Measurements from ENCODE around the gene SF3A2. TPM values are rescaled to one million over a fixed set of nuclear protein-coding genes. Genes with fewer than 3 reads are reported as not detected.
A peak's percentile ranks its signal among the peaks of the same experiment; 100 is the strongest.

SF3A2 gene
- polyA plus RNA-seq, 6 donors from 2014 or later: 13.1 to 37.2 (median 20.3) TPM

DNA sequence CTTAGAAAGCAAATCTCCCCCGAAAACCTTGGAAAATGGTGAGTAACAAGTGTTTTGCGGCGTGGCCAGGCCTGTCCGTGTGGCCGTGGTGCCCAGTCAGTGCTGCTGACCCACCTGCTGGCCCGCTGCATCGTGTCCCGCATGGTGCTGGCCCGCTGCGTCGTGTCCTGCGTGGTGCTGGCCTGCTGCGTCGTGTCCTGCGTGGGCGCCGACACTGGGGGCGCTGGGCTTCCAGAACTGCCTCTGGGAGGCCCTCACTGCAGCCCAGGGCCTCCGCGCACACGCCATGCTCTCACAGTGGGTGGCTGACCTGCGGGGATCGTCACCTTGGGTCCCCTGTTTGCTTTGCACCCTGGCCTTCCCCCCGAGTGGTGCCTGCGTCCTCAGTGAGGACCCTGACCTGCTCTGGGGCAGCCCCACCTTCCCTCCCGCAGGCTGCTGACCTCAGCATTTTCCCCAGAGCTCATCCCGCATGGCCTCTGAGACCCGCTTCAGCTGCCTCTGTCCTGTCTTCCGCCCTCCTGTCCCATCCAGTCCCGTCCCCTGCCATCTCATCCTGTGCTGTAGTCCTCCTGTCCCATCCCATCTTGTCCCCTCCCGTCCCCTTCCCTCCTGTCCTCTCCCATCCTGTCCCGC lies 11.1 kb upstream of the SF3A2 start:
- DNase-seq: no peak
- no peak for ATAC-seq (ENCODE audit: low read depth in 2 of 2)
- Mint-ChIP-seq H3K27me3 (no peaks in the 10 kb centered on the region), H3K36me3 (peaks cover 0 to 7% of the 10 kb centered on the region in 2 donors), H3K4me1 (peaks cover 15 to 35% (median 20%) of the 10 kb centered on the region in 3 donors), H3K4me3 (no peak overlapping the region), H3K9me3 (no peaks in the 10 kb centered on the region), H3K27ac (peak overlapping the region in 3 of 6 donors; percentile 80 to 94 (median 87))

DNA sequence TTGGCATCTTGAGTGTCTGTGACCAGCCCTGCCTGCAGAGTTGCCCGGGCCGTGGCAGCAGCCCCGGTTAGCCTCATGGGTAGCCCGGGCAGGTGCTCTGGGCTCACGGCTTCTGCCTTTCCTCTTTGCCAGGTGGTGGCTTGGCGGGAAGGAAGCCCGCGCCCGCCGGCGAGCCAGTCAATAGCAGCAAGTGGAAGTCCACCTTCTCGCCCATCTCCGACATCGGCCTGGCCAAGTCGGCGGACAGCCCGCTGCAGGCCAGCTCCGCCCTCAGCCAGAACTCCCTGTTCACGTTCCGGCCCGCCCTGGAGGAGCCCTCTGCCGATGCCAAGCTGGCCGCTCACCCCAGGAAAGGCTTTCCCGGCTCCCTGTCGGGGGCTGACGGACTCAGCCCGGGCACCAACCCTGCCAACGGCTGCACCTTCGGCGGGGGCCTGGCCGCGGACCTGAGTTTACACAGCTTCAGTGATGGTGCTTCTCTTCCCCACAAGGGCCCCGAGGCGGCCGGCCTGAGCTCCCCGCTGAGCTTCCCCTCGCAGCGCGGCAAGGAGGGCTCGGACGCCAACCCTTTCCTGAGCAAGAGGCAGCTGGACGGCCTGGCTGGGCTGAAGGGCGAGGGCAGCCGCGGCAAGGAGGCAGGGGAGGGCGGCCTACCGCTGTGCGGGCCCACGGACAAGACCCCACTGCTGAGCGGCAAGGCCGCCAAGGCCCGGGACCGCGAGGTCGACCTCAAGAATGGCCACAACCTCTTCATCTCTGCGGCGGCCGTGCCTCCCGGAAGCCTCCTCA lies 10.4 kb upstream of the SF3A2 start:
- Mint-ChIP-seq H3K27ac (peak overlapping the region in 3 of 6 donors; percentile 47 to 94 (median 80)), H3K4me1 (peaks cover 15 to 35% (median 20%) of the 10 kb centered on the region in 3 donors), H3K9me3 (no peaks in the 10 kb centered on the region), H3K36me3 (peaks cover 0 to 7% of the 10 kb centered on the region in 2 donors), H3K4me3 (no peak overlapping the region), H3K27me3 (no peaks in the 10 kb centered on the region)
- DNase-seq: no peak
- ATAC-seq (ENCODE audit: low read depth in 2 of 2): no peak

DNA sequence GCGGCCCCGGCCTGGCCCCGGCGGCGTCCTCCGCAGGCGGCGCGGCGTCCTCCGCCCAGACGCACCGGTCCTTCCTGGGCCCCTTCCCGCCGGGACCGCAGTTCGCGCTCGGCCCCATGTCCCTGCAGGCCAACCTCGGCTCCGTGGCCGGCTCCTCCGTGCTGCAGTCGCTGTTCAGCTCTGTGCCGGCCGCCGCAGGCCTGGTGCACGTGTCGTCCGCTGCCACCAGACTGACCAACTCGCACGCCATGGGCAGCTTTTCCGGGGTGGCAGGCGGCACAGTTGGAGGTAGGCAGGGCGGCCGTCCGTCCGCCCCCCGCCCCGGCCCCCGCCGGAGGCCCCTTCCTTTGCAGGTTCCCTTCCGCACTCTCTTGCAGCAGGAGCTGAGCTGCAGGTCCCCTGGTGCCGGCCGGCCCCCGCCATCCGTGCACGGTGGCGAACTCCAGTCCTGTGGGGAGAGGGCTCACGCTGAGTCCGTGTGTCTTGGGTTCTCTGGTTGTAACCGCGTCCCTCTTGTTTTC lies 9.7 kb upstream of the SF3A2 start:
- H3K36me3 Mint-ChIP-seq: peaks cover 0 to 7% of the 10 kb centered on the region in 2 donors

DNA sequence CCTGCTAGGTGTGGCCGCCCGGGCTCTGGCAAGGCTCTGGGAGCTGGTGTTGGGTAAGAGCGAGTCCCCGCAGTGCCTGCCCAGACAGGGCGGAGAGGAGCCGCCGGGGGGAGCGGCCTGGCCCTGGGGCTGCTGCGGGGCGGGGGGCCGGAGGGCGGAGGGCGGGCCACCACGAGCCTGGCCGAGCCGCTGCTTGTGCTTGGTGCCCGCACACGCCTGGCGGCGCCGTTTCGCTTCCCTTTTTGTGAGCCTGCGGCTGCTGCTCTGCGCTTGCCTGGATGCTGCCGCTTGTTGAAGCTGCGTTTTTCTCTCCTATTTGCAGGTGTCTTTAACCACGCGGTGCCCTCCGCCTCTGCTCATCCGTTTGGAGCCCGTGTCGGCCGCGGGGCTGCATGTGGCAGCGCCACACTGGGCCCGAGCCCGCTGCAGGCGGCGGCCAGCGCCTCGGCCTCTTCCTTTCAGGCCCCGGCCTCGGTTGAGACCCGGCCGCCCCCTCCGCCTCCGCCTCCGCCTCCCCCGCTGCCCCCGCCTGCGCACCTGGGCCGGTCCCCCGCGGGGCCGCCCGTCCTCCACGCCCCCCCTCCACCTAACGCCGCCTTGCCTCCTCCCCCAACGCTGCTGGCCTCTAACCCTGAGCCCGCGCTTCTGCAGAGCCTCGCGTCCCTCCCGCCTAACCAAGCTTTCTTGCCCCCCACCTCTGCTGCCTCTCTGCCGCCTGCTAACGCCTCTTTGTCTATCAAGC lies 9.0 kb upstream of the SF3A2 start:
- Mint-ChIP-seq H3K9me3 (no peaks in the 10 kb centered on the region), H3K4me1 (peaks cover 16 to 29% (median 20%) of the 10 kb centered on the region in 3 donors), H3K4me3 (peak overlapping the region in 1 of 8 donors; percentile 10), H3K27ac (peak overlapping the region in 2 of 6 donors; percentile 19 to 84), H3K27me3 (no peaks in the 10 kb centered on the region), H3K36me3 (peaks cover 0 to 7% of the 10 kb centered on the region in 2 donors)
- DNase-seq (peak; percentile 34), ATAC-seq (ENCODE audit: low read depth in 2 of 2) (peak; percentile 17 to 32)

More for the DNA sequence above, 9.7 kb upstream of the SF3A2 start:
- DNase-seq: no peak
- Mint-ChIP-seq H3K4me3 (no peak overlapping the region), H3K9me3 (no peaks in the 10 kb centered on the region), H3K4me1 (peaks cover 15 to 35% (median 20%) of the 10 kb centered on the region in 3 donors), H3K27ac (no peak overlapping the region), H3K27me3 (no peaks in the 10 kb centered on the region)
- ATAC-seq (ENCODE audit: low read depth in 2 of 2): no peak

DNA sequence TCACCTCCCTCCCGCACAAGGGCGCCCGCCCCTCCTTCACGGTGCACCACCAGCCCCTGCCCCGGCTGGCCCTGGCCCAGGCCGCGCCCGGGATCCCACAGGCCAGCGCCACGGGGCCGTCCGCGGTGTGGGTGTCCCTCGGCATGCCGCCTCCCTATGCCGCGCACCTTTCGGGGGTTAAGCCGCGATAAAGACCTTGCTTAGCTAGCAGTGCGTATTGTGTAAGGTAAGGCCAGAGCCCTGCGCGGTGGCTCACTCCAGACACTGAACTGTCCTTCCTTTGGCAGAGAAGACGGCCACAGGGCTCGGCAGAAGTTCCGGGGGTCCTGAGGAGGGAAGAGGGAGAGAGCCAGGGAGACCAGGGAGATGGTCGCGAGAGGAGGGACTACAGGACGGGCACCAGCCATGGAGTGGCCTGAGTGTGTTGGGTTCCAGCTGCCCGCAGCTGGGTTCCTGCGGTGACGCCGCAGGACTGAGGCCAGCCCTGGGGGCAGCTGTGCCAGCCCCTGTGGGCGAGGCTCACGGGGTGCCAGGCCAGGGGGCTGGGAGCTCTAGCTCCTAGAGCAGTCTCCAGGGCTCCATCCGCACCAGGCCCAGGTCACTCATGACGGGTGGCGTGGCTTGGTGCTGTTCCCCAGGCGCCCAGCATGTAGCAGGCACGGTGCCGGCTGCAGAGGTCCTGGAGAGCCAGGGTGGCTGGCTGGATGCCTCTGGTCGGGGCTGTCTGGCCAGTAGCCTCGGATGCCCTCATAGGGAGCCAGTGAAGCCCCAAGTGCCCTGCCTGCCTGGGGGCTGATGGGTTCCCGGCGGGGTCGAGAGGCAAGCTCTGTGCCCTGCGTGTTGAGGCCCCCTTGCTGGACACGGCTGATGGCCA lies 8.2 kb upstream of the SF3A2 start:
- Mint-ChIP-seq H3K27me3 (no peaks in the 10 kb centered on the region), H3K27ac (peak overlapping the region in 3 of 6 donors; percentile 20 to 84 (median 77)), H3K36me3 (peaks cover 0 to 7% of the 10 kb centered on the region in 2 donors), H3K4me1 (peaks cover 20 to 24% (median 20%) of the 10 kb centered on the region in 3 donors), H3K9me3 (no peaks in the 10 kb centered on the region), H3K4me3 (peak overlapping the region in 1 of 8 donors; percentile 10)
- DNase-seq (no peak), ATAC-seq (ENCODE audit: low read depth in 2 of 2) (no peak)

DNA sequence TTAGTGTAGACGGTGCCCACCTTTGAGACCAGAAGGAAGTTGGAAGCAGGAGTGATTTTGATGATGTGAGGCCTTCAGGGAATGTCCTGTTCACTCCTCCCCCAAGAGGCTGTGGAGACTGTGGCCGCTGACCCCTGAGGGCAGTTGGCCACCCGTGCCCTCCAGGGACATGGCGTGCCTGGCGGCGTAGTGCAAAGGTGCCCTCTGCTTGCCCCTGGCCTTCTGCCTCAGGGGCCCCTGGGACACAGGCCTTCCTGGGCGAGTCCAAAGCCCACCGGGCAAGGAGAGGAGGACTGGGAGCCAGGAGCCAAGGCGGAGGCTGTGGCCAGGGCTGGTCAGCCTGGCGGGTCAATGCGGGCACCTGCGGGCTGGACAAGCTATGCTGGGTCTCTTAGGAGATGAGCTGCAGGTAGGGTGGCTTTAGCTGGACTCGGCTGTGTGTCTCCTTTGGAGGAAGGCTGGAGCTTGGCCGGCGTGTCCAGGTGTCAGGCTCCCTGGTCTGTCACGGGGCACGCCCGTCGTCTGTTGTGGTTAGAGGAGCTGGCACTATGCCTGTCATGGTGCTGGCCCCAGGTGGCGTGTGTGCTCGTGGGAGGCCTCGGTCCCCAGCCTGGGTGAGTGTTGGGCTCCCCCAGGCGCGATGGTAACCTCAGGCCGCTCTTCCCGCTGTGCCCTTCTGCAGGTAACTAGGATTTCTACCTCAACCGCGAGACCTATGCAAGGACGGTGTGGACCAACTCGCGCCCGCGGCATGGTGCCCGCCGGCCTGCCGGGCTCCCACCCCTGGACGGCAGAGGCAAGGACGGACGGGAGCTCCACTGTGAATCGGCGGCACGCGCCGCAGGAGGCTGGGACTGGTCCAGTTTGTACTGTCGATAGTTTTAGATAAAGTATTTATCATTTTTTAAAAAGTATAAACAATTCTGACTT lies 7.3 kb upstream of the SF3A2 start:
- peak overlapping the region in 2 of 6 donors; percentile 63 to 77 for H3K27ac Mint-ChIP-seq
- peak overlapping the region in 2 of 8 donors; percentile 41 to 42 for H3K4me3 Mint-ChIP-seq
- H3K9me3 Mint-ChIP-seq: no peaks in the 10 kb centered on the region
- peaks cover 16 to 24% (median 16%) of the 10 kb centered on the region in 3 donors for H3K4me1 Mint-ChIP-seq
- H3K27me3 Mint-ChIP-seq: no peaks in the 10 kb centered on the region
- no peak for DNase-seq
- peaks cover 0 to under 1% of the 10 kb centered on the region in 2 donors for H3K36me3 Mint-ChIP-seq
- no peak for ATAC-seq (ENCODE audit: low read depth in 2 of 2)

DNA sequence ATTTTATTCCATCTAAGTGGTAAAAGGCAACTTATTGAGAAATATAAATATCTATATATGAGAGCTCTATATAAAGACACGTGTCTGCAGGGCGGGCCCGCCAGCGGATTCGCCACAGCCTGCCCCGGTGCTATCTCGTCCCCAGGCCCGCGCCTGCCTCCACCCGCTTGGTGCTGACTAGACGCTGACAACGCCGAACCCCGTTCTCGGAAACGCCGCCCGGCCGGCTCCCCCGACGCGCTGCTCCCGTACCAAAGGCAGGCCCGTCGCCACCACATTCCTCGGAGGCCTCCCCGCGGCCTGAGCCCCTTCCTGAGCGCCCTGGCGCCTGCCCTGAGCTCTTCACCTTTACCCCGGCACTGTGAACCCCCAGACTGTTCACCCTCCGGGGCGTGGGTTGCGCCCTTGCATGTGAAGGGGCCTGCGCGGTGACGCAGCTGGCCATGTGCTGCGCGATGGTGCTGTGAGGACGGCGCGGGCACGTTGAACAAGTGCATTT lies 6.5 kb upstream of the SF3A2 start:
- Mint-ChIP-seq H3K4me1 (peaks cover 13 to 24% (median 18%) of the 10 kb centered on the region in 3 donors), H3K27ac (peak overlapping the region in 1 of 6 donors; percentile 47), H3K36me3 (no peaks in the 10 kb centered on the region), H3K9me3 (no peaks in the 10 kb centered on the region), H3K27me3 (no peaks in the 10 kb centered on the region), H3K4me3 (no peak overlapping the region)
- DNase-seq: no peak
- no peak for ATAC-seq (ENCODE audit: low read depth in 2 of 2)

DNA sequence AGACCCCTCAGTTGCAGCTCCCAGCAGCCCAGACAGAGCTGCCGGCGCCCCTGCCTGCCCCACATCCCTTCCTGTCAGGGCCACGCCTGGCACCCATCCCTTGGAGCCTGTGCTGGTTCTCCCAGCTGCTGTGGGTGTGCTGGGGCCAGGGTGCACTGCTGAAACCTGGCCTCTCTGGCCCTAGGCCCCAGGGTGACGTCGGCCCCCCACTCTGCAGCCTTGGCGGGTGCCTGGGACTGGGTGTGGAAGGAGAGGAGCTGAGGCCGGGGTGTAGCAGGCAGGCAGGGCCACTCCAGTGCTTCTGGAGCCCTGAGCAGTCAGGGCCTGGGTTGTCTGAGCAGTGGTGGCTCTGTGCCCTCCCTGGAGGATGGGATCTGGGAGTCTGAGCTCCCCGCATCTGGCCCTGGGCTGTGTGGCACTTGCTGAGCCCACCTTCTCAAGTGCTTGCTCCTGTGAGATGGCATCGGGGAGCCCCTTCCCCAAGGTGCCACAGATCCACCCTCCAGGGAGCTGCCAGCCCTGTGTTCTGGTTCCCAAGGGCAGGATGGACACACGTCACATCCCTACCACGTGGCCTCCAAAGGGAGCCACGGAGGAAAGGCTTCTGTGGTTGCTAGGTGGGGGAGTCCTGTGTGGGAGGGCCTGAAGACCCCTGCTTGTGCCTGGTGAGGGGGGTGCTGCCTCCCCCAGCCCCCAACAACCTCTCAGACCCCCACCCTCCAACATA lies 5.7 kb upstream of the SF3A2 start:
- ATAC-seq (ENCODE audit: low read depth in 2 of 2) (no peak), DNase-seq (no peak)
- H3K4me3 Mint-ChIP-seq: no peak overlapping the region
- no peaks in the 10 kb centered on the region for H3K9me3 Mint-ChIP-seq
- no peaks in the 10 kb centered on the region for H3K36me3 Mint-ChIP-seq
- peak overlapping the region in 1 of 6 donors; percentile 85 for H3K27ac Mint-ChIP-seq
- no peaks in the 10 kb centered on the region for H3K27me3 Mint-ChIP-seq
- H3K4me1 Mint-ChIP-seq: peaks cover 13 to 22% (median 21%) of the 10 kb centered on the region in 3 donors

DNA sequence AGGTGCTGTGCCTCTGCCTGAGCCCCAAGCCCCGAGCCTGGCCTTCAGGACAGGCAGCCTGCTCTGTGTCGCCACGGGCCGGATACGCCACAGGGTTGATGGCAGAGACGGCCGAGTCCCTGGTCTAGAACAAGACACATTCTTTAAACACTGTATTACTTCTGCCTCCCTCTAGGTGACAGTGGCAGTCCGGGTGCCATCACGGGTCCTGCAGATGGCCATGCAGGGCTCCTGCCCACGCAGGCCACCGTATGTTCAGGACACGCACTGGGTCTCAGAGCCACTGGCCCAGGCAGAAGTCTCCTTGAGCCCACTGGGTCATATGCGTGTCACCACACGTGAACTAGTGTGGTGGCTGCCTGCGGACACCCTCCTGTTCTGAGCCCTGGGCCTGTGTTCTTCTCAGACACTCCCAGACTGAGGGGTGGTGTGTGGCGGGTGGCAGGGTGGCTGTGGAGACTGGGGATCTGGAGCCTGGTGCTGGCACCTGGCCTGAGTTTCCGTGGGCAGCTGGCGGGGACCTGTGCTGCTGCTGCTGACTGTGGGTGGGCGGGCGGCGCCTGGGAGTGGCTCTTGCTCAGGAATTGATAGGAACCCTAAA lies 4.9 kb upstream of the SF3A2 start:
- no peaks in the 10 kb centered on the region for H3K36me3 Mint-ChIP-seq
- peaks cover 20 to 28% (median 24%) of the 10 kb centered on the region in 3 donors for H3K4me1 Mint-ChIP-seq
- peaks cover 0 to 4% (median 0%) of the 10 kb centered on the region in 7 donors for H3K9me3 Mint-ChIP-seq
- no peaks in the 10 kb centered on the region for H3K27me3 Mint-ChIP-seq
- peak overlapping the region in 1 of 6 donors; percentile 53 for H3K27ac Mint-ChIP-seq
- ATAC-seq (ENCODE audit: low read depth in 2 of 2): no peak
- DNase-seq: no peak
- H3K4me3 Mint-ChIP-seq: peak overlapping the region in 1 of 8 donors; percentile 57

DNA sequence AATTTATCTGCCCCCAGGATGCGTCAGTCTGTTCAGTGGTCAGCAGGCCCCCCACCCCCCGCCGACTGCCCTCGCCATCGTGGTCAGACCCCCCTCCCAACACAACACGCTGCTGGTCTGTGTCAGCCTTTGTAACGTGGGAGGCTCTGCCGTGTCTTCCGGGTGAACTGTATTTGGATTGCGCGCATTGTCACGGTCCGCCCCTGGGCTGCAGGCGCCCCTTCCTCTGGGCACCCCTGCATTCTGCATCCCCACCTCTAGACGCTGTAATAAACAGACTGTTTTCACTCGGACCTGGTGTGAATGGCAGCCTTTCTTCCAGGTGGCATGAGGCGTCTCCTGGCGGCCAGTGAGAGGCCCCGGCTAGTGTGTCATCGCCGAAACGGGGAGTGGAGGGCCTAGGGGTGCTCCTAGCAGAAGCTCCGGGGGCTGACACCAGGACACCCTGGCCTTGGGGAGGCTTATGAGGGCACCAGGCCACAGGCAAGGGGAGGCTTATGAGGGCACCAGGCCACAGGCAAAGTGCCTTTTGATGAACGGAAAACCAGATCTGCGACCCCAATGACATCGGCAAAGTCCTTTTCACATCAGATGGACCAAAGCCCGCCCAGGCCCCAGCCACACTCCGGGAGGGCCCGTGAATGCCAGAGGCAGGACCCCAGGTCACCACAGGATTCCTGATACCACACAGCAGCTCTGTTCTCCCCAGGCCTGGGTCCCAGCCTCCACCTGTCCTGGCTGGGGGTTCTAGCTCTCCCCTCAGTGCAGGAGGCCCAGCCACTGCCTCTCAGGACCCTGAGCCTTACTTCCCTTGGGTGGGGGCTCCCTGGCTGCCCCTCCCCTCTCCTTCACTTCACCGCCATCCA lies 4.1 kb upstream of the SF3A2 start:
- Mint-ChIP-seq H3K4me1 (peaks cover 22 to 32% (median 27%) of the 10 kb centered on the region in 3 donors), H3K36me3 (no peaks in the 10 kb centered on the region), H3K9me3 (peaks cover 0 to 4% (median 0%) of the 10 kb centered on the region in 7 donors), H3K4me3 (peak overlapping the region in 2 of 8 donors; percentile 35 to 51), H3K27me3 (no peaks in the 10 kb centered on the region), H3K27ac (peak overlapping the region in 3 of 6 donors; percentile 13 to 86 (median 41))
- DNase-seq: no peak
- ATAC-seq (ENCODE audit: low read depth in 2 of 2): no peak

All from naive B cell (primary cell).